Neuronal stem cell (in vitro differentiated cells): ENCODE measurements around the gene SRGN.

ENCODE experiments used
- DNase-seq: peaks from one replicate; pipeline ENCODE4 v3.0.0-alpha.2; 2013; ENCODE audit warnings: low spot score
- H2AFZ ChIP-seq: one replicate; pipeline ENCODE4 v1.6.1; 2013; ENCODE audit warnings: mild to moderate bottlenecking, low read length, inconsistent platforms
- H2AK5ac ChIP-seq: 2 replicates; pipeline ENCODE4 v1.6.1; 2013; ENCODE audit warnings: low read depth, mild to moderate bottlenecking, inconsistent platforms, low read length, moderate library complexity, mixed read lengths
- H2BK120ac ChIP-seq: 2 replicates; pipeline ENCODE4 v1.6.1; 2013; ENCODE audit warnings: low read depth, mild to moderate bottlenecking, inconsistent platforms, low read length, moderate library complexity, mixed read lengths
- H2BK12ac ChIP-seq: one replicate; pipeline ENCODE4 v1.6.1; 2013; ENCODE audit warnings: low read length, inconsistent platforms
- H2BK15ac ChIP-seq: 2 replicates; pipeline ENCODE4 v1.6.1; 2013; ENCODE audit warnings: mild to moderate bottlenecking, low read length, inconsistent platforms, mixed read lengths
- H2BK5ac ChIP-seq: one replicate; pipeline ENCODE4 v1.6.1; 2013; ENCODE audit warnings: inconsistent platforms, mild to moderate bottlenecking, low read length, moderate library complexity
- H3K14ac ChIP-seq: one replicate; pipeline ENCODE4 v1.6.1; 2013; ENCODE audit warnings: low read length, inconsistent platforms
- H3K18ac ChIP-seq: 2 replicates; pipeline ENCODE4 v1.6.1; 2013; ENCODE audit warnings: low read length, inconsistent platforms
- H3K23ac ChIP-seq: 2 replicates; pipeline ENCODE4 v1.6.1; 2013; ENCODE audit warnings: low read depth, mild to moderate bottlenecking, mixed read lengths, low read length, inconsistent platforms; ENCODE audit not compliant: poor library complexity
- H3K27ac ChIP-seq: replicated peaks from 3 replicates; pipeline ENCODE4 v1.5.1; 2013; ENCODE audit warnings: low read length, inconsistent platforms
- H3K27me3 ChIP-seq, 3 experiments: 2 replicates each; pipeline ENCODE4 v1.6.1; 2013; ENCODE audit warnings: low read length in 3 of 3, mild to moderate bottlenecking in 2 of 3, inconsistent platforms in 1 of 3, low read depth in 1 of 3, mixed read lengths in 1 of 3, moderate library complexity in 1 of 3; ENCODE audit not compliant: control insufficient read depth in 3 of 3, insufficient read depth in 3 of 3
- H3K36me3 ChIP-seq, 2 donors: replicated peaks in 1 of 2; 2 replicates each; pipeline ENCODE4 v1.6.1; 2013; ENCODE audit warnings: low read length in 2 of 2; ENCODE audit not compliant: control insufficient read depth in 2 of 2, insufficient read depth in 2 of 2
- H3K4ac ChIP-seq: 2 replicates; pipeline ENCODE4 v1.6.1; 2013; ENCODE audit warnings: inconsistent platforms, mild to moderate bottlenecking, low read length, moderate library complexity
- H3K4me1 ChIP-seq, 2 donors: 1 replicate in 1 of 2; 2 replicates in 1 of 2; pipeline ENCODE4 v1.6.1; 2013; ENCODE audit warnings: low read length in 2 of 2, low read depth in 1 of 2; ENCODE audit not compliant: control insufficient read depth in 2 of 2, insufficient read depth in 1 of 2
- H3K4me2 ChIP-seq: one replicate; pipeline ENCODE4 v1.6.1; 2013; ENCODE audit warnings: mild to moderate bottlenecking, low read length, inconsistent platforms; ENCODE audit not compliant: insufficient read depth, poor library complexity, severe bottlenecking
- H3K4me3 ChIP-seq, 2 donors: 2 replicates each; pipeline ENCODE4 v1.5.1; 2013; ENCODE audit warnings: low read length in 2 of 2, mild to moderate bottlenecking in 2 of 2, inconsistent platforms in 1 of 2, moderate library complexity in 1 of 2
- H3K79me1 ChIP-seq: one replicate; pipeline ENCODE4 v1.6.1; 2013; ENCODE audit warnings: low read depth, mild to moderate bottlenecking, inconsistent platforms, low read length, moderate library complexity
- H3K9ac ChIP-seq: one replicate; pipeline ENCODE4 v1.6.1; 2013; ENCODE audit warnings: mild to moderate bottlenecking, low read depth, low read length, inconsistent platforms; ENCODE audit not compliant: poor library complexity
- H3K9me3 ChIP-seq, 2 donors: replicated peaks in 1 of 2; 2 replicates each; pipeline versions ENCODE3 to v1.6.1; 2013; ENCODE audit warnings: low read length in 2 of 2, mild to moderate bottlenecking in 2 of 2, inconsistent platforms in 1 of 2, low read depth in 1 of 2, mixed read lengths in 1 of 2, moderate library complexity in 1 of 2; ENCODE audit not compliant: control insufficient read depth in 2 of 2, insufficient read depth in 1 of 2
- H4K8ac ChIP-seq: one replicate; pipeline ENCODE4 v1.6.1; 2013; ENCODE audit warnings: low read depth, mild to moderate bottlenecking, inconsistent platforms, low read length, moderate library complexity
- H4K91ac ChIP-seq: one replicate; pipeline ENCODE4 v1.6.1; 2013; ENCODE audit warnings: low read length, low read depth, mild to moderate bottlenecking, inconsistent platforms; ENCODE audit not compliant: poor library complexity
- WGBS, 2 donors: extraction: QIAGEN DNeasy Blood & Tissue Kit; methylation state at CpG; one replicate each; pipeline ENCODE4 v1.1.7; 2013; ENCODE audit warnings: missing lambda C conversion rate in 2 of 2, mixed read lengths in 1 of 2; ENCODE audit not compliant: insufficient read length in 2 of 2, insufficient replicate concordance in 1 of 2; ENCODE audit errors: extremely low coverage in 2 of 2; 5-methylcytosine and 5-hydroxymethylcytosine counted together

SRGN gene

DNA sequence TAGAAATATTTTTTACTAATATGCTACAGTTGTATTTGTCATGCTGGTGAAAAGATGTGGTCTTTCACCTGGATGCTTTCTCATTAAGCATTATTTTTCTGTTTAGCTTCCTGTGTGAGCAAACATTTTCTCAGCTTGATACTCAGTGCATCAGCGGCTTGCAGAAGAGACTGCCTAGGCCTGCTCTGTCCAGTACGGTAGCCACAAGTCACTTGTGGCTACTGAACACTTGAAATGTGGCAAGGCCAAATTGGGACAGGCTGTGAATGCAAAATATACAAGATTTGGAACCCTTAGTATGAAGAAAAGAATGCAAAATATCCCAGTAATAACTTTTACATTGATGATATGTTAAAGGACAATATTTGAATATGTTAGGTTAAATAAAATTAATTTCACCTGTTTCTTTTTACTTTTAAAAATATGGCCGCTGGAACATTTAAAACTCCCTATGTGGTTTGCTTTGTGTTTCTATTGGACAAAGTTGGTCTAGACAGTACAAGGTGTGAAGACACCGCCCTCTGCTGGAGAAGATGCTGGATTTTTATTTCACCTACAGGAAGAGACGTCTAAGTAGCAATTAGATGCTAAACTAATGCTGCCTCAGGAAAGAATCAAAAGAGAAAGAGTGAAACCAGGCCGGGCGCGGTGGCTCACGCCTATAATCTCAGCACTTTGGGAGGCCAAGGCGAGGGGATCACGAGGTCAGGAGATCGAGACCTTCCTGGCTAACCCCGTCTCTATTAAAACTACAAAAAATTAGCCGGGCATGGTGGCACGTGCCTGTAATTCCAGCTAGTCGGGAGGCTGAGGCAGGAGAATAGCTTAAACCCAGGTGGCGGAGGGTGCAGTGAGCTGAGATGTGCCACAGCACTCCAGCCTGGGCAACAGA, 5.3 kb downstream of the SRGN start:
- Histone ChIP-seq H2BK15ac (no peak overlapping the region), H3K79me1 (no peaks in the 10 kb centered on the region), H3K9ac (no peak overlapping the region), H2BK12ac (no peak overlapping the region), H3K4me1 (no peaks in the 10 kb centered on the region), H2BK5ac (no peak overlapping the region), H3K9me3 (no peaks in the 10 kb centered on the region), H3K4ac (no peak overlapping the region), H3K18ac (no peak overlapping the region), H2BK120ac (no peak overlapping the region), H3K27ac (no peak overlapping the region), H3K4me3 (no peak overlapping the region), H4K91ac (no peak overlapping the region), H3K14ac (no peak overlapping the region), H3K4me2 (no peak overlapping the region), H3K23ac (no peak overlapping the region), H2AK5ac (no peak overlapping the region), H2AFZ (peak overlapping the region; percentile 88), H3K27me3 (no peaks in the 10 kb centered on the region), H3K36me3 (no peaks in the 10 kb centered on the region), H4K8ac (no peak overlapping the region)
- peak; percentile 76 for DNase-seq
- no CpG with 5 or more reads among the region's 17 CpGs for WGBS, 2 donors

DNA sequence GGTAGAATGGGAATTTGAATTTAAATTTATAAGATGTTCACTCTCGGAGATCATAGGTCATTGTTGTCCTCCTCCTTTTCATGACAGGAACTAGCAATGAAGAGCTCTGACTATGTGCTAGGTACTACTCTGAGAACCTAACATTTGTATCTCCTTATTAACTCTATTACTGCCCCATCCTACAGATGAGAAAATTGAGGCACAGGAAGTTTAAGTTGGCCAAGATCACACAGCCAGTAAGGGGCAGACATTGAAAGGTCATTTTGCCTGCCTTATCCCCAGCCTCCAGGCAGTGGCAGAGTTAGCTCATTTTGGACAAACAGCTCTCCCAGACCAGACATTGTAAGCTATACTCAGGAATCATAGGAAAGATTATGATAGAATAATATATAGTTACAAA, 6.0 kb downstream of the SRGN start:
- Histone ChIP-seq H3K4me1 (no peaks in the 10 kb centered on the region), H3K4ac (no peak overlapping the region), H3K9me3 (no peaks in the 10 kb centered on the region), H2BK5ac (no peak overlapping the region), H2BK15ac (no peak overlapping the region), H3K4me2 (no peak overlapping the region), H3K4me3 (no peak overlapping the region), H3K36me3 (no peaks in the 10 kb centered on the region), H3K9ac (no peak overlapping the region), H2BK120ac (no peak overlapping the region), H4K91ac (no peak overlapping the region), H3K23ac (no peak overlapping the region), H2BK12ac (no peak overlapping the region), H2AK5ac (no peak overlapping the region), H3K14ac (no peak overlapping the region), H4K8ac (no peak overlapping the region), H3K27me3 (no peaks in the 10 kb centered on the region), H3K79me1 (no peaks in the 10 kb centered on the region), H2AFZ (no peak overlapping the region), H3K18ac (no peak overlapping the region), H3K27ac (no peak overlapping the region)
- no CpG with 5 or more reads among the region's 1 CpG for WGBS, 2 donors
- DNase-seq: no peak

DNA sequence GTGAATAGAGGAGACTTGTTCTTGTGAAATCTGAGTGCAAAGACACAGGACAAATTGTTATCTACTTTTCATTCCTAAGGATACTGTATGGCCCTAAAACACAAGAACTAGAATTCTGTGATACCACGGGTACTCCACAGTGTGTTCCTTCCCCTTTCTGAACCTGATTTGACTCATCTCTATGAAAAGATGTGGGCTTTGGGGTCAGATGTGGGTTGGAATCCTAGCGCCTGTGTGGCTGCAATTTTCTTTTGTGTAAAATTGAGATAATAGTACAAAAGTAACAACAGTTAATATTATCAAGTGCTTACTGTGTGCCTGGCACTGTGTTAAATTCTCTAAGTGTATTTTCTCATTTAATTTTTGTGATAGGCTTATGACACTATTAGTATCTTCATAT, 8.1 kb downstream of the SRGN start:
- no peaks in the 10 kb centered on the region for H3K79me1 ChIP-seq
- H4K8ac ChIP-seq: no peak overlapping the region
- H3K14ac ChIP-seq: no peak overlapping the region
- peaks cover 0 to 4% of the 10 kb centered on the region in 2 donors for H3K4me1 ChIP-seq
- H2BK12ac ChIP-seq: no peak overlapping the region
- H3K9ac ChIP-seq: no peak overlapping the region
- no peaks in the 10 kb centered on the region for H3K36me3 ChIP-seq
- no peak overlapping the region for H4K91ac ChIP-seq
- H3K4me2 ChIP-seq: no peak overlapping the region
- no peak overlapping the region for H3K4me3 ChIP-seq
- DNase-seq: no peak
- no peaks in the 10 kb centered on the region for H3K9me3 ChIP-seq
- no peak overlapping the region for H3K23ac ChIP-seq
- WGBS, 2 donors: no CpG with 5 or more reads among the region's 2 CpGs
- H2BK120ac ChIP-seq: no peak overlapping the region
- no peak overlapping the region for H2BK5ac ChIP-seq
- no peak overlapping the region for H2AK5ac ChIP-seq
- no peak overlapping the region for H2BK15ac ChIP-seq
- H3K4ac ChIP-seq: no peak overlapping the region
- no peaks in the 10 kb centered on the region for H3K27me3 ChIP-seq
- no peak overlapping the region for H2AFZ ChIP-seq
- no peak overlapping the region for H3K27ac ChIP-seq
- H3K18ac ChIP-seq: no peak overlapping the region

GRCh38 chr10:69097729-69098128, 9.8 kb downstream of the SRGN start:
- Histone ChIP-seq H3K27ac (no peak overlapping the region), H3K23ac (no peak overlapping the region), H4K8ac (no peak overlapping the region), H3K4me2 (no peak overlapping the region), H2BK15ac (no peak overlapping the region), H3K9ac (no peak overlapping the region), H3K4me3 (no peak overlapping the region), H3K9me3 (no peaks in the 10 kb centered on the region), H3K4me1 (peaks cover 1 to 8% of the 10 kb centered on the region in 2 donors), H2AFZ (no peak overlapping the region), H3K4ac (no peak overlapping the region), H3K36me3 (no peaks in the 10 kb centered on the region), H4K91ac (no peak overlapping the region), H2BK120ac (no peak overlapping the region), H3K18ac (no peak overlapping the region), H3K79me1 (no peaks in the 10 kb centered on the region), H2BK5ac (no peak overlapping the region), H2AK5ac (no peak overlapping the region), H3K14ac (no peak overlapping the region), H3K27me3 (no peaks in the 10 kb centered on the region), H2BK12ac (no peak overlapping the region)
- no CpG with 5 or more reads among the region's 4 CpGs for WGBS, 2 donors
- DNase-seq: no peak
